AG04450 (cell line): Measurements from ENCODE around the gene FAM83G. TPM values are rescaled to one million over a fixed set of nuclear protein-coding genes. Genes with fewer than 3 reads are reported as not detected.

Experiments
- CTCF ChIA-PET: fragments of 300-600, 350-600 bp; formaldehyde crosslinking; extraction: SDS; loops from one replicate; lab custom pipeline; 2022; ENCODE audit warnings: antibody characterized with exemption, inconsistent platforms; lab: Charles Lee
- POLR2A ChIA-PET: fragments of 350-600 bp; formaldehyde crosslinking; extraction: SDS; loops from one replicate; lab custom pipeline; 2021; ENCODE audit warnings: antibody characterized with exemption, inconsistent platforms; lab: Yijun Ruan, JAX
- DNase-seq: peaks from one replicate; pipeline ENCODE4 v3.0.0-alpha.2; 2011; ENCODE audit warnings: low read depth, low spot score
- H3K27ac ChIP-seq: one replicate; pipeline ENCODE4 v1.5.1; 2012; ENCODE audit warnings: low read depth, low read length, control low read depth
- H3K27me3 ChIP-seq: one replicate; pipeline ENCODE4 v1.6.0; 2012; ENCODE audit warnings: low read length; ENCODE audit not compliant: control insufficient read depth, insufficient read depth
- H3K4me3 ChIP-seq: 2 replicates; pipeline ENCODE4 v1.5.1; 2011; ENCODE audit warnings: mild to moderate bottlenecking, low read depth, low read length, control low read depth
- H3K9me3 ChIP-seq: 2 replicates; pipeline ENCODE4 v1.5.1; 2012; ENCODE audit warnings: low read length; ENCODE audit not compliant: control insufficient read depth, insufficient read depth
- polyA plus RNA-seq: library from polyadenylated mRNA; depleted of rRNA; stranded (reverse); fragments of >200 nt; gene quantifications from 2 replicates; pipeline ENCODE4 v1.2.3, GENCODE V29; 2011
- TF ChIP-seq, protein P1 (sequence below): IDR thresholded peaks from 2 replicates; pipeline ENCODE4 v1.5.1; 2011; ENCODE audit warnings: low read depth, low read length, control low read depth, inconsistent platforms

The FAM83G gene
- polyA plus RNA-seq, 1 experiment, result 4.8 TPM

- DNase-seq, result no peak
- no peaks in the 10 kb centered on the region; the same call in 1 of the 2 replicates for H3K9me3 ChIP-seq
- ChIA-PET POLR2A (no interaction called here), CTCF (no interaction called here)
- H3K27me3 ChIP-seq, result no peaks in the 10 kb centered on the region
- H3K4me3 ChIP-seq, result no peak overlapping the region
- no peak overlapping the region for H3K27ac ChIP-seq
- TF ChIP-seq, protein P1, sequence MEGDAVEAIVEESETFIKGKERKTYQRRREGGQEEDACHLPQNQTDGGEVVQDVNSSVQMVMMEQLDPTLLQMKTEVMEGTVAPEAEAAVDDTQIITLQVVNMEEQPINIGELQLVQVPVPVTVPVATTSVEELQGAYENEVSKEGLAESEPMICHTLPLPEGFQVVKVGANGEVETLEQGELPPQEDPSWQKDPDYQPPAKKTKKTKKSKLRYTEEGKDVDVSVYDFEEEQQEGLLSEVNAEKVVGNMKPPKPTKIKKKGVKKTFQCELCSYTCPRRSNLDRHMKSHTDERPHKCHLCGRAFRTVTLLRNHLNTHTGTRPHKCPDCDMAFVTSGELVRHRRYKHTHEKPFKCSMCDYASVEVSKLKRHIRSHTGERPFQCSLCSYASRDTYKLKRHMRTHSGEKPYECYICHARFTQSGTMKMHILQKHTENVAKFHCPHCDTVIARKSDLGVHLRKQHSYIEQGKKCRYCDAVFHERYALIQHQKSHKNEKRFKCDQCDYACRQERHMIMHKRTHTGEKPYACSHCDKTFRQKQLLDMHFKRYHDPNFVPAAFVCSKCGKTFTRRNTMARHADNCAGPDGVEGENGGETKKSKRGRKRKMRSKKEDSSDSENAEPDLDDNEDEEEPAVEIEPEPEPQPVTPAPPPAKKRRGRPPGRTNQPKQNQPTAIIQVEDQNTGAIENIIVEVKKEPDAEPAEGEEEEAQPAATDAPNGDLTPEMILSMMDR, result no peak
These were observed 13.4 kb upstream of the FAM83G start for GRCh38 chr17:19017804-19018599.

GRCh38 chr17:19017401-19017800 lies 12.8 kb upstream of the FAM83G start:
- TF ChIP-seq, protein P1, result no peak
- Histone ChIP-seq H3K27ac (no peak overlapping the region), H3K9me3 (no peaks in the 10 kb centered on the region; the same call in 1 of the 2 replicates), H3K27me3 (no peaks in the 10 kb centered on the region), H3K4me3 (no peak overlapping the region)
- no peak for DNase-seq
- CTCF ChIA-PET, result no interaction called here
- POLR2A ChIA-PET, result no interaction called here

GRCh38 chr17:19016881-19017280 lies 12.3 kb upstream of the FAM83G start:
- TF ChIP-seq, protein P1, result no peak
- Histone ChIP-seq H3K9me3 (no peaks in the 10 kb centered on the region; the same call in 1 of the 2 replicates), H3K27me3 (no peaks in the 10 kb centered on the region), H3K27ac (no peak overlapping the region), H3K4me3 (no peak overlapping the region)
- no peak for DNase-seq
- POLR2A ChIA-PET, result no interaction called here
- CTCF ChIA-PET, result no interaction called here

GRCh38 chr17:19016297-19016696 lies 11.7 kb upstream of the FAM83G start:
- TF ChIP-seq, protein P1, result no peak
- no peak for DNase-seq
- ChIA-PET CTCF (no interaction called here), POLR2A (no interaction called here)
- H3K9me3 ChIP-seq, result no peaks in the 10 kb centered on the region; the same call in 1 of the 2 replicates
- no peak overlapping the region for H3K4me3 ChIP-seq
- no peak overlapping the region for H3K27ac ChIP-seq
- H3K27me3 ChIP-seq, result no peaks in the 10 kb centered on the region

DNA sequence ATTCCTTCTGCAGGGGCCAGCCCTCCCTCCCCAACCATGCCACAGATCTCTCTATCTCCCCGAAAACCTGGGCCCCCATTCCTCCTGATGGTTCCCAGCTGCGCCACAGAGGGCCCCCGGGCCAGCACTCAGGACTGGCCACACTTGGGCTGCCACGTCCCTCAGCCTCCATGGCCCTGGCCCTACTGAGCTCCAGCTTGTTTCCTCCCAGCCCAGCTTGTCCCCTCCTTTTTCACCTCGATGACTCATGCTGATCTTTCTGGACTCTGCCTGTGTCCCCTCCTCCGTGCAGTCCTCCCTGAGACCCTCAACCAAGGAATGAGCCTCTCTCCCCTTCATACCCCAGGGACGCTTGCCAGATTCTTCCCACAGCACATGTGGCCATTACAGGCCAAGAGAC lies 10.9 kb upstream of the FAM83G start:
- TF ChIP-seq, protein P1, result no peak

More for the DNA sequence above, 10.9 kb upstream of the FAM83G start:
- Histone ChIP-seq H3K27ac (no peak overlapping the region), H3K27me3 (no peaks in the 10 kb centered on the region), H3K4me3 (no peak overlapping the region), H3K9me3 (no peaks in the 10 kb centered on the region; the same call in 1 of the 2 replicates)
- ChIA-PET CTCF (no interaction called here), POLR2A (no interaction called here)
- DNase-seq, result no peak
